ENCODE data around the gene FOXK2. TPM values are rescaled to one million over a fixed set of nuclear protein-coding genes. Genes with fewer than 3 reads are reported as not detected.
"Not testable (repeated sequence)": the region's sequence is repeated elsewhere in the genome, so short reads cannot be mapped to it uniquely, and the experiment has no call there.

The FOXK2 gene
- total RNA-seq, 1 experiment from 2014 or later, result 33.6 TPM

GRCh38 chr17:82571855-82572254, 52.3 kb downstream of the FOXK2 start:
- no peak for DNase-seq (ENCODE audit: low read depth, low spot score)
- in situ Hi-C loops (cut with HindIII; ENCODE audit: low pct_unique_long_range_greater_than_20kb, low sequenced_read_pairs), result no loop called here

GRCh38 chr17:82574041-82574440, 54.5 kb downstream of the FOXK2 start:
- in situ Hi-C loops (cut with HindIII; ENCODE audit: low pct_unique_long_range_greater_than_20kb, low sequenced_read_pairs), result no loop called here
- DNase-seq (ENCODE audit: low read depth, low spot score), result no peak

GRCh38 chr17:82575581-82576221, 56.2 kb downstream of the FOXK2 start:
- in situ Hi-C loops (cut with HindIII; ENCODE audit: low pct_unique_long_range_greater_than_20kb, low sequenced_read_pairs); DNase-seq (ENCODE audit: low read depth, low spot score): not testable (repeated sequence)

- in situ Hi-C loops (cut with HindIII; ENCODE audit: low pct_unique_long_range_greater_than_20kb, low sequenced_read_pairs), result no loop called here
- no peak for DNase-seq (ENCODE audit: low read depth, low spot score)
These were observed 57.8 kb downstream of the FOXK2 start for GRCh38 chr17:82577300-82577699.

- DNase-seq (ENCODE audit: low read depth, low spot score); in situ Hi-C loops (cut with HindIII; ENCODE audit: low pct_unique_long_range_greater_than_20kb, low sequenced_read_pairs): not testable (repeated sequence)
These were observed 60.4 kb downstream of the FOXK2 start for GRCh38 chr17:82579969-82580368.

GRCh38 chr17:82582213-82582612, 62.7 kb downstream of the FOXK2 start:
- in situ Hi-C loops (cut with HindIII; ENCODE audit: low pct_unique_long_range_greater_than_20kb, low sequenced_read_pairs), result no loop called here

GRCh38 chr17:82582709-82583108, 63.2 kb downstream of the FOXK2 start:
- in situ Hi-C loops (cut with HindIII; ENCODE audit: low pct_unique_long_range_greater_than_20kb, low sequenced_read_pairs), result no loop called here
- DNase-seq (ENCODE audit: low read depth, low spot score), result no peak

More at GRCh38 chr17:82582213-82582612, 62.7 kb downstream of the FOXK2 start:
- DNase-seq (ENCODE audit: low read depth, low spot score), result no peak

- no peak for DNase-seq (ENCODE audit: low read depth, low spot score)
- in situ Hi-C loops (cut with HindIII; ENCODE audit: low pct_unique_long_range_greater_than_20kb, low sequenced_read_pairs), result no loop called here
These were observed 64.2 kb downstream of the FOXK2 start for GRCh38 chr17:82583720-82584234.

- DNase-seq (ENCODE audit: low read depth, low spot score), result peak; percentile 12
- in situ Hi-C loops (cut with HindIII; ENCODE audit: low pct_unique_long_range_greater_than_20kb, low sequenced_read_pairs), result not testable (repeated sequence)
These were observed 66.5 kb downstream of the FOXK2 start for GRCh38 chr17:82585935-82586575.

GRCh38 chr17:82586576-82587233, 67.2 kb downstream of the FOXK2 start:
- in situ Hi-C loops (cut with HindIII; ENCODE audit: low pct_unique_long_range_greater_than_20kb, low sequenced_read_pairs), result no loop called here
- DNase-seq (ENCODE audit: low read depth, low spot score), result no peak

GRCh38 chr17:82587234-82588086, 67.9 kb downstream of the FOXK2 start:
- no peak for DNase-seq (ENCODE audit: low read depth, low spot score)
- in situ Hi-C loops (cut with HindIII; ENCODE audit: low pct_unique_long_range_greater_than_20kb, low sequenced_read_pairs), result no loop called here

- in situ Hi-C loops (cut with HindIII; ENCODE audit: low pct_unique_long_range_greater_than_20kb, low sequenced_read_pairs), result no loop called here
- no peak for DNase-seq (ENCODE audit: low read depth, low spot score)
These were observed 69.0 kb downstream of the FOXK2 start for GRCh38 chr17:82588266-82589175.

GRCh38 chr17:82589851-82590180, 70.3 kb downstream of the FOXK2 start:
- in situ Hi-C loops (cut with HindIII; ENCODE audit: low pct_unique_long_range_greater_than_20kb, low sequenced_read_pairs), result no loop called here

GRCh38 chr17:82590216-82590615, 70.7 kb downstream of the FOXK2 start:
- in situ Hi-C loops (cut with HindIII; ENCODE audit: low pct_unique_long_range_greater_than_20kb, low sequenced_read_pairs), result no loop called here

More at GRCh38 chr17:82589851-82590180, 70.3 kb downstream of the FOXK2 start:
- no peak for DNase-seq (ENCODE audit: low read depth, low spot score)

GRCh38 chr17:82590881-82591539, 71.5 kb downstream of the FOXK2 start:
- in situ Hi-C loops (cut with HindIII; ENCODE audit: low pct_unique_long_range_greater_than_20kb, low sequenced_read_pairs), result no loop called here

More at GRCh38 chr17:82590216-82590615, 70.7 kb downstream of the FOXK2 start:
- DNase-seq (ENCODE audit: low read depth, low spot score), result no peak

GRCh38 chr17:82592289-82592766, 72.8 kb downstream of the FOXK2 start:
- in situ Hi-C loops (cut with HindIII; ENCODE audit: low pct_unique_long_range_greater_than_20kb, low sequenced_read_pairs), result no loop called here

More at GRCh38 chr17:82590881-82591539, 71.5 kb downstream of the FOXK2 start:
- no peak for DNase-seq (ENCODE audit: low read depth, low spot score)

More at GRCh38 chr17:82592289-82592766, 72.8 kb downstream of the FOXK2 start:
- DNase-seq (ENCODE audit: low read depth, low spot score), result no peak

Data from SK-MEL-5 (cell line).